Body of pancreas (tissue), 4 donors: ENCODE measurements around the gene WDR12.

Source experiments
- POLR2A ChIP-seq, 3 donors: fragments of 450-650 bp; IDR thresholded peaks; one replicate each; pipeline ENCODE4 v1.6.1; 2016; ENCODE audit warnings: antibody characterized with exemption in 3 of 3, mild to moderate bottlenecking in 2 of 3
- TF ChIP-seq, protein P1 (sequence below), 7 experiments: fragments of 450-650 bp in 4 of 7; fragments of 200-600 bp in 3 of 7; sonication (generic) in 3 of 7; IDR thresholded peaks; one replicate each; pipeline ENCODE4 v1.5.1; 2016 to 2019; ENCODE audit warnings: antibody characterized with exemption in 7 of 7

DNA sequence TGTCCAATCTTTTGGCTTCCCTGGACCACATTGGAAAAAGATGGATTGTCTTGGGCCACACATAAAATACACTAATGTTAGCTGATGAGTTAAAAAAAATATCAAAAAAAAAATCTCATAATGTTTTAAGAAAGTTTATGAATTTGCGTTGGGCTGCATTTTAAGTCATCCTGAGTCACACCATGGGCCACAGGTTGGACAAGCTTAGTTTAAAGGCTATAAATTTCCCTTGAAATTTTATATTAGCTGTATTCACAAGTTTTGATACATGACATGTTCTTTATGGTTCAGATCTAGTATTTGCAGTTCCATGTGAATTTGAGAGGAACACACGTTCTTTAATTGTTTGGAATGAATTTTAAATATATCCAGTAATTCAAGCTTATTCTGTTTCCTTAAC is 22.5 kb upstream of the WDR12 start:
- TF ChIP-seq, protein P1, sequence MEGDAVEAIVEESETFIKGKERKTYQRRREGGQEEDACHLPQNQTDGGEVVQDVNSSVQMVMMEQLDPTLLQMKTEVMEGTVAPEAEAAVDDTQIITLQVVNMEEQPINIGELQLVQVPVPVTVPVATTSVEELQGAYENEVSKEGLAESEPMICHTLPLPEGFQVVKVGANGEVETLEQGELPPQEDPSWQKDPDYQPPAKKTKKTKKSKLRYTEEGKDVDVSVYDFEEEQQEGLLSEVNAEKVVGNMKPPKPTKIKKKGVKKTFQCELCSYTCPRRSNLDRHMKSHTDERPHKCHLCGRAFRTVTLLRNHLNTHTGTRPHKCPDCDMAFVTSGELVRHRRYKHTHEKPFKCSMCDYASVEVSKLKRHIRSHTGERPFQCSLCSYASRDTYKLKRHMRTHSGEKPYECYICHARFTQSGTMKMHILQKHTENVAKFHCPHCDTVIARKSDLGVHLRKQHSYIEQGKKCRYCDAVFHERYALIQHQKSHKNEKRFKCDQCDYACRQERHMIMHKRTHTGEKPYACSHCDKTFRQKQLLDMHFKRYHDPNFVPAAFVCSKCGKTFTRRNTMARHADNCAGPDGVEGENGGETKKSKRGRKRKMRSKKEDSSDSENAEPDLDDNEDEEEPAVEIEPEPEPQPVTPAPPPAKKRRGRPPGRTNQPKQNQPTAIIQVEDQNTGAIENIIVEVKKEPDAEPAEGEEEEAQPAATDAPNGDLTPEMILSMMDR (IDR thresholded peaks at IDR 0.05), result no peak
- no peak for TF ChIP-seq POLR2A (IDR thresholded peaks at IDR 0.05)
